Endothelial cell of umbilical vein (primary cell): ENCODE data around the gene SDK2. TPM values are rescaled to one million over a fixed set of nuclear protein-coding genes. Genes with fewer than 3 reads are reported as not detected.

Experiments
- BruUV-seq: library from RNA; stranded (reverse); fragments of 400-500 nt; replicated peaks from 2 replicates; lab custom pipeline; 2021; lab: Mats Ljungman, UMichigan
- CTCF ChIA-PET: fragments of 300-600, 350-600 bp; sonication (Branson Sonifier 250); formaldehyde crosslinking; loops from one replicate; lab custom pipeline; 2021; ENCODE audit warnings: antibody characterized with exemption, inconsistent platforms; lab: Charles Lee
- POLR2A ChIA-PET: fragments of 300-600, 350-600 bp; sonication (Branson Sonifier 250); formaldehyde crosslinking; loops from one replicate; lab custom pipeline; 2021; ENCODE audit warnings: antibody characterized with exemption, inconsistent platforms; lab: Charles Lee
- DNase-seq: peaks from one replicate; pipeline ENCODE4 v3.0.0-alpha.2; 2011; ENCODE audit warnings: low read depth, low spot score
- FAIRE-seq: peaks from 2 replicates; lab custom pipeline; 2011; peaks lifted over from hg19 to GRCh38; lab: Jason Lieb, UNC
- H2AFZ ChIP-seq: 2 replicates; pipeline ENCODE4 v1.6.0; 2012; ENCODE audit warnings: low read depth, low read length, control low read depth, inconsistent platforms
- H3K27ac ChIP-seq: 2 replicates; pipeline ENCODE4 v1.5.1; 2011; ENCODE audit warnings: low read depth, mild to moderate bottlenecking, control low read depth, low read length, moderate library complexity; ENCODE audit not compliant: insufficient read depth
- H3K27me3 ChIP-seq, 2 experiments: 2 replicates each; pipeline versions ENCODE4 v1.6.0 to v1.6.1; 2011; ENCODE audit warnings: low read length in 2 of 2, mixed read lengths in 1 of 2; ENCODE audit not compliant: control insufficient read depth in 2 of 2, insufficient read depth in 2 of 2
- H3K36me3 ChIP-seq, 2 experiments: 2 replicates in 1 of 2; 3 replicates in 1 of 2; pipeline ENCODE4 v1.5.1; 2011; ENCODE audit warnings: low read length in 2 of 2, mild to moderate bottlenecking in 1 of 2, moderate library complexity in 1 of 2; ENCODE audit not compliant: control insufficient read depth in 2 of 2, insufficient read depth in 2 of 2; ENCODE audit errors: extremely low read depth in 1 of 2
- H3K4me1 ChIP-seq: 3 replicates; pipeline ENCODE4 v1.5.1; 2011; ENCODE audit warnings: mild to moderate bottlenecking, low read length; ENCODE audit not compliant: control insufficient read depth, insufficient read depth; ENCODE audit errors: extremely low read depth
- H3K4me2 ChIP-seq: 2 replicates; pipeline ENCODE4 v1.6.1; 2011; ENCODE audit warnings: low read length, control low read depth, mixed read lengths; ENCODE audit not compliant: insufficient read depth
- H3K4me3 ChIP-seq, 3 experiments: fragments of 200-600 bp in 1 of 3; sonication (generic), shearing (Covaris generic) in 1 of 3; replicated peaks in 1 of 3; 2 replicates each; pipeline ENCODE4 v1.5.1; 2011 to 2016; ENCODE audit warnings: control low read depth in 3 of 3, low read length in 3 of 3, mild to moderate bottlenecking in 2 of 3, inconsistent platforms in 1 of 3, low read depth in 1 of 3, moderate library complexity in 1 of 3; ENCODE audit not compliant: insufficient read depth in 1 of 3
- H3K79me2 ChIP-seq: 2 replicates; pipeline ENCODE4 v1.6.0; 2012; ENCODE audit warnings: low read length, inconsistent platforms; ENCODE audit not compliant: control insufficient read depth, insufficient read depth
- H3K9ac ChIP-seq: replicated peaks from 2 replicates; pipeline ENCODE3; 2011; ENCODE audit warnings: low read length, control low read depth; ENCODE audit not compliant: insufficient read depth; ENCODE audit errors: extremely low read depth
- H3K9me1 ChIP-seq: replicated peaks from 3 replicates; pipeline ENCODE4 v1.6.0; 2011; ENCODE audit warnings: mild to moderate bottlenecking, low read length; ENCODE audit not compliant: control insufficient read depth, insufficient read depth; ENCODE audit errors: extremely low read depth
- H3K9me3 ChIP-seq: replicated peaks from 2 replicates; pipeline ENCODE4 v1.5.1; 2012; ENCODE audit warnings: low read length, inconsistent platforms; ENCODE audit not compliant: control insufficient read depth, insufficient read depth
- H4K20me1 ChIP-seq: replicated peaks from 2 replicates; pipeline ENCODE3; 2011; ENCODE audit warnings: mild to moderate bottlenecking, low read length; ENCODE audit not compliant: control insufficient read depth, insufficient read depth; ENCODE audit errors: extremely low read depth
- CTCF ChIP-seq, 2 donors: IDR thresholded peaks; 1 replicate in 1 of 2; 2 replicates in 1 of 2; pipeline ENCODE4 v1.5.1; 2011; ENCODE audit warnings: low read length in 2 of 2, mild to moderate bottlenecking in 2 of 2, moderate library complexity in 2 of 2, control low read depth in 1 of 2, inconsistent platforms in 1 of 2, low read depth in 1 of 2; ENCODE audit not compliant: insufficient read depth in 1 of 2; ENCODE audit errors: extremely low read depth in 1 of 2
- EZH2 ChIP-seq: IDR thresholded peaks from 2 replicates; pipeline ENCODE4 v1.6.1; 2012; ENCODE audit warnings: borderline replicate concordance, low read depth, mild to moderate bottlenecking, moderate library complexity, low read length, inconsistent platforms; ENCODE audit not compliant: severe bottlenecking
- FOS ChIP-seq: IDR thresholded peaks from 2 replicates; pipeline ENCODE4 v1.6.1; 2011; ENCODE audit warnings: mild to moderate bottlenecking, low read length, moderate library complexity, borderline replicate concordance; ENCODE audit not compliant: insufficient read depth
- GATA2 ChIP-seq: IDR thresholded peaks from 2 replicates; pipeline ENCODE4 v1.7.0; 2011; ENCODE audit warnings: low read depth, mild to moderate bottlenecking, moderate library complexity, mixed read lengths, low read length; ENCODE audit not compliant: insufficient read length, insufficient read depth
- JUN ChIP-seq: IDR thresholded peaks from 2 replicates; pipeline ENCODE4 v1.6.1; 2011; ENCODE audit warnings: borderline replicate concordance, low read depth; ENCODE audit not compliant: insufficient read length, insufficient read depth
- MAX ChIP-seq: IDR thresholded peaks from 2 replicates; pipeline ENCODE4 v1.6.1; 2011; ENCODE audit not compliant: insufficient read depth, insufficient read length
- MYC ChIP-seq: IDR thresholded peaks from one replicate; pipeline ENCODE4 v1.6.1; 2011; ENCODE audit warnings: mild to moderate bottlenecking, low read depth, low read length
- POLR2A ChIP-seq: IDR thresholded peaks from 2 replicates; pipeline ENCODE4 v1.6.1; 2012; ENCODE audit warnings: low read depth, mild to moderate bottlenecking, control low read depth, low read length
- POLR2AphosphoS5 ChIP-seq: IDR thresholded peaks from 2 replicates; pipeline ENCODE4 v1.6.1; 2012; ENCODE audit warnings: low read depth, mild to moderate bottlenecking, control low read depth, low read length, moderate library complexity; ENCODE audit not compliant: insufficient read depth
- dilution Hi-C: fragments of 300-500 bp; cut with MboI; formaldehyde crosslinking; loops from one replicate; pipeline ENCODE4 v1.15.0; 2019; ENCODE audit warnings: low sequenced_read_pairs; ENCODE audit not compliant: extremely low pct_ligation_motif_present
- intact Hi-C: fragments of 100-400 bp; cut with micrococcal nuclease; formaldehyde crosslinking; loops from one replicate; pipeline ENCODE4 v1.10.0; 2022
- polyA plus RNA-seq, 4 experiments: library from polyadenylated mRNA; depleted of rRNA in 3 of 4; stranded (reverse) in 3 of 4; unstranded in 1 of 4; fragments of >200 nt; gene quantifications; 2 replicates each; pipeline versions ENCODE4 v1.2.1 to v1.2.3, GENCODE V29; 2011 to 2012; ENCODE audit warnings: missing spikeins in 1 of 4
- total RNA-seq: library from RNA; stranded (reverse); gene quantifications from 2 replicates; pipeline ENCODE4 v1.2.3, GENCODE V29; 2021

SDK2 gene
- total and polyA plus RNA-seq, 2 donors (not counting 3 experiments of a cell fraction or from before 2014, with no cell fraction given) = not detected

GRCh38 chr17:73521376-73521775, 122.9 kb downstream of the SDK2 start:
- Histone ChIP-seq H3K79me2 (no peaks in the 10 kb centered on the region), H3K4me3 (no peak overlapping the region), H3K27ac (no peak overlapping the region), H3K9me1 (no peaks in the 10 kb centered on the region), H3K4me1 (no peaks in the 10 kb centered on the region), H3K4me2 (no peak overlapping the region), H3K9ac (no peak overlapping the region), H3K36me3 (no peaks in the 10 kb centered on the region), H2AFZ (no peak overlapping the region), H3K27me3 (no peaks in the 10 kb centered on the region), H4K20me1 (no peaks in the 10 kb centered on the region), H3K9me3 (no peaks in the 10 kb centered on the region)
- ChIA-PET CTCF (no interaction called here), POLR2A (no interaction called here)
- no peak for TF ChIP-seq GATA2
- no peak for TF ChIP-seq FOS
- TF ChIP-seq POLR2A = no peak
- TF ChIP-seq JUN = no peak
- TF ChIP-seq POLR2AphosphoS5 = no peak
- no peak for TF ChIP-seq CTCF (IDR thresholded peaks at IDR 0.05; ENCODE audit: extremely low read depth in 1 of 2, insufficient read depth in 1 of 2, low read depth in 1 of 2, low read length in 2 of 2)
- TF ChIP-seq EZH2 = no peak
- no peak for TF ChIP-seq MAX
- no peak for TF ChIP-seq MYC
- dilution Hi-C loops = no loop called here
- BruUV-seq = no TSS peak
- intact Hi-C loops = no loop called here
- FAIRE-seq (no peak), DNase-seq (no peak)
